ENCODE data around the gene HOXC6. TPM values are rescaled to one million over a fixed set of nuclear protein-coding genes. Genes with fewer than 3 reads are reported as not detected.

Gene HOXC6
- total and polyA plus RNA-seq, 9 of the 15 experiments (the other 6 are each of a cell fraction or from before 2014, with no cell fraction given), result 0.06 to 4.0 (median 1.4) TPM

DNA sequence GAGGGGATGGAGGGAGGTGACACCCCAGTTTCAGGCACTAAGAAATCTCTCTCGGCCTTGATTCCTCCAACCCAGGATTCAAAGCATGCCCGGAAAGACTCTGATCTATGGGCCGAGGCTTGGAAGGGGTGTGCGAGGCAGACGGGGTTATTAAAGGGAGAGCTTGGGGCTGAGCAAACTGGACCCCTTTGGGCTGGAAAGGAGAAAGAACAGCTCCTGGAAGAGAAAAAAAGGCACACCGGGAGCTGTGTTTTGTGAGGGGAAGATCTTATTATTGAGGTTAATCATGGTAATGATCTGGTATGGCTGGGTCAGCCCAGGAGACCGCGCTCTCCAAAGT, 19.7 kb downstream of the HOXC6 start:
- FAIRE-seq, result no peak
- in situ Hi-C loops (cut with MboI), result no loop called here
- no peak overlapping the region for H3K27ac ChIP-seq (ENCODE audit: extremely low read depth, low read depth, low read length)
- POLR2A ChIA-PET, result no interaction called here
- H3K4me3 ChIP-seq, result no peak overlapping the region
- BruUV-seq (replicated peaks), result no TSS peak
- peaks cover 69 to 70% of the 10 kb centered on the region in 2 experiments for H3K27me3 ChIP-seq (ENCODE audit: control insufficient read depth in 2 of 2, insufficient read depth in 2 of 2, low read length in 2 of 2)
- H3K9me1 ChIP-seq (ENCODE audit: control insufficient read depth, insufficient read depth, low read length), result no peaks in the 10 kb centered on the region
- H3K36me3 ChIP-seq (ENCODE audit: control insufficient read depth, insufficient read depth, low read length), result no peaks in the 10 kb centered on the region
- intact Hi-C loops (cut with micrococcal nuclease), result no loop called here
- CTCF ChIA-PET (ENCODE audit: low intra/inter-chr PET ratio), result no interaction called here
- 0 out of 2 replicates have a peak, but pooled peaks cover 2% of the 10 kb centered on the region for H4K20me1 ChIP-seq (replicated peaks; ENCODE audit: control insufficient read depth, insufficient read depth, low read length)
- peaks cover 0 to 11% of the 10 kb centered on the region in 2 experiments; a peak in 2 of 5 replicates for H3K4me1 ChIP-seq (replicated peaks in 1 of 2; ENCODE audit: control insufficient read depth in 2 of 2, insufficient read depth in 2 of 2, low read length in 2 of 2)
- no peak overlapping the region for H2AFZ ChIP-seq (ENCODE audit: low read depth, low read length)
- WGBS (ENCODE audit: insufficient coverage, low coverage, missing lambda C conversion rate), result 7% methylated on average over 8 of the region's 8 CpGs
- no peak for DNase-seq (ENCODE audit: extremely low read depth in 1 of 4, low spot score in 3 of 4)
- H3K9me3 ChIP-seq (replicated peaks; ENCODE audit: control insufficient read depth, insufficient read depth, low read depth, low read length), result no peaks in the 10 kb centered on the region
- no peak overlapping the region for H3K4me2 ChIP-seq (ENCODE audit: insufficient read depth, low read length)
- no peak for ATAC-seq
- no peak for TF ChIP-seq ZC3H4 (CRISPR knock-in tag; IDR thresholded peaks at IDR 0.05; ENCODE audit: borderline replicate concordance)
- TF ChIP-seq FOS (IDR thresholded peaks at IDR 0.05; ENCODE audit: extremely low read depth, insufficient read length), result no peak
- TF ChIP-seq, protein P1, sequence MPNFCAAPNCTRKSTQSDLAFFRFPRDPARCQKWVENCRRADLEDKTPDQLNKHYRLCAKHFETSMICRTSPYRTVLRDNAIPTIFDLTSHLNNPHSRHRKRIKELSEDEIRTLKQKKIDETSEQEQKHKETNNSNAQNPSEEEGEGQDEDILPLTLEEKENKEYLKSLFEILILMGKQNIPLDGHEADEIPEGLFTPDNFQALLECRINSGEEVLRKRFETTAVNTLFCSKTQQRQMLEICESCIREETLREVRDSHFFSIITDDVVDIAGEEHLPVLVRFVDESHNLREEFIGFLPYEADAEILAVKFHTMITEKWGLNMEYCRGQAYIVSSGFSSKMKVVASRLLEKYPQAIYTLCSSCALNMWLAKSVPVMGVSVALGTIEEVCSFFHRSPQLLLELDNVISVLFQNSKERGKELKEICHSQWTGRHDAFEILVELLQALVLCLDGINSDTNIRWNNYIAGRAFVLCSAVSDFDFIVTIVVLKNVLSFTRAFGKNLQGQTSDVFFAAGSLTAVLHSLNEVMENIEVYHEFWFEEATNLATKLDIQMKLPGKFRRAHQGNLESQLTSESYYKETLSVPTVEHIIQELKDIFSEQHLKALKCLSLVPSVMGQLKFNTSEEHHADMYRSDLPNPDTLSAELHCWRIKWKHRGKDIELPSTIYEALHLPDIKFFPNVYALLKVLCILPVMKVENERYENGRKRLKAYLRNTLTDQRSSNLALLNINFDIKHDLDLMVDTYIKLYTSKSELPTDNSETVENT (CRISPR knock-in tag; IDR thresholded peaks at IDR 0.05), result no peak
- TF ChIP-seq RAD51 (IDR thresholded peaks at IDR 0.05; ENCODE audit: borderline replicate concordance, low read depth), result no peak
- TF ChIP-seq HMGN3 (IDR thresholded peaks at IDR 0.05; ENCODE audit: borderline replicate concordance, extremely low read depth, insufficient read length, low read depth, low read length), result no peak
- TF ChIP-seq ZNF780A (CRISPR knock-in tag; IDR thresholded peaks at IDR 0.05), result no peak
- no peak overlapping the region for H3K9ac ChIP-seq (ENCODE audit: insufficient read depth in 1 of 2, low read depth in 2 of 2, low read length in 2 of 2)
- no peaks in the 10 kb centered on the region for H3K79me2 ChIP-seq (ENCODE audit: control insufficient read depth, insufficient read depth, low read length)
